ENCODE data around the gene CNPY1. TPM values are rescaled to one million over a fixed set of nuclear protein-coding genes. Genes with fewer than 3 reads are reported as not detected.

Gene CNPY1
- polyA plus RNA-seq, 2 of the 4 experiments (the other 2 are of a cell fraction) = not detected

GRCh38 chr7:155488483-155489127 lies 57.8 kb downstream of the CNPY1 start:
- DNase-seq (ENCODE audit: low read depth in 1 of 2, low spot score in 1 of 2) (no peak), FAIRE-seq (no peak), ATAC-seq (no peak)
- no peaks in the 10 kb centered on the region for H3K4me1 ChIP-seq
- H3K9me3 ChIP-seq = no peaks in the 10 kb centered on the region
- no peak overlapping the region for H3K4me2 ChIP-seq
- H3K27ac ChIP-seq = no peak overlapping the region
- ChIA-PET POLR2A (no interaction called here), CTCF (interaction anchor here (1.0 kb wide), 1 partner anchor 13 kb away, joined by 3 read pairs; no protein-coding TSS in a partner anchor)
- WGBS (ENCODE audit: missing lambda C conversion rate) = 30% methylated on average over 8 of the region's 9 CpGs
- TF ChIP-seq BHLHE40 (IDR thresholded peaks at IDR 0.05; ENCODE audit: low read depth, low read length) = no peak
- no peak for TF ChIP-seq EHMT2 (IDR thresholded peaks at IDR 0.05; ENCODE audit: low read depth)
- TF ChIP-seq E2F6 (IDR thresholded peaks at IDR 0.05; ENCODE audit: borderline replicate concordance, low read depth) = no peak
- TF ChIP-seq ZSCAN20 (CRISPR knock-in tag; IDR thresholded peaks at IDR 0.05) = no peak
- TF ChIP-seq MAX (IDR thresholded peaks at IDR 0.05) = no peak
- TF ChIP-seq ZNF302 (CRISPR knock-in tag; IDR thresholded peaks at IDR 0.05) = no peak
- TF ChIP-seq NR3C1 (IDR thresholded peaks at IDR 0.05) = no peak
- no peak for TF ChIP-seq CTCF (IDR thresholded peaks at IDR 0.05)
- no peak for TF ChIP-seq RNF2 (IDR thresholded peaks at IDR 0.05; ENCODE audit: borderline replicate concordance, low read depth)
- TF ChIP-seq TP53 (CRISPR knock-in tag; IDR thresholded peaks at IDR 0.05) = no peak
- no peak for TF ChIP-seq HOXB13 (CRISPR knock-in tag; IDR thresholded peaks at IDR 0.05; ENCODE audit: low read depth)
- no peak for TF ChIP-seq MAZ (IDR thresholded peaks at IDR 0.05; ENCODE audit: borderline replicate concordance, low read depth, low read length)
- TF ChIP-seq FOSL2 (IDR thresholded peaks at IDR 0.05) = no peak
- no peak for TF ChIP-seq FOSL2 (CRISPR knock-in tag; IDR thresholded peaks at IDR 0.05)
- no peak for TF ChIP-seq EHF (CRISPR knock-in tag; IDR thresholded peaks at IDR 0.05)
- no peak for TF ChIP-seq RAD21 (conservative IDR thresholded peaks at IDR 0.05 in 1 of 2, IDR thresholded peaks at IDR 0.05 in 1 of 2)
- no peak overlapping the region for H3K4me3 ChIP-seq

- CTCF ChIA-PET = interaction anchor here (1.0 kb wide), 2 partner anchors 12 to 21 kb away, joined by 3 read pairs; no protein-coding TSS in a partner anchor
- FAIRE-seq (no peak), DNase-seq (ENCODE audit: low read depth in 1 of 2, low spot score in 1 of 2) (no peak), ATAC-seq (no peak)
- no peaks in the 10 kb centered on the region for H3K4me1 ChIP-seq
- H3K4me3 ChIP-seq = no peak overlapping the region
- H3K4me2 ChIP-seq = no peak overlapping the region
- TF ChIP-seq SREBF2 (IDR thresholded peaks at IDR 0.05) = no peak
- no peak for TF ChIP-seq ZNF302 (CRISPR knock-in tag; IDR thresholded peaks at IDR 0.05)
- TF ChIP-seq PHF8 (IDR thresholded peaks at IDR 0.05; ENCODE audit: borderline replicate concordance, low read depth) = no peak
- TF ChIP-seq GATA3 (IDR thresholded peaks at IDR 0.05; ENCODE audit: borderline replicate concordance) = no peak
- no peak for TF ChIP-seq HMGXB4 (CRISPR knock-in tag; IDR thresholded peaks at IDR 0.05; ENCODE audit: borderline replicate concordance)
- TF ChIP-seq CBX8 (IDR thresholded peaks at IDR 0.05) = no peak
- TF ChIP-seq RARB (CRISPR knock-in tag; IDR thresholded peaks at IDR 0.05) = no peak
- no peak for TF ChIP-seq ESRRA (IDR thresholded peaks at IDR 0.05; ENCODE audit: borderline replicate concordance, low read length)
- no peak for TF ChIP-seq ELK1 (IDR thresholded peaks at IDR 0.05; ENCODE audit: low read depth, low read length)
- TF ChIP-seq BHLHE40 (IDR thresholded peaks at IDR 0.05; ENCODE audit: low read depth, low read length) = no peak
- TF ChIP-seq ATOH8 (CRISPR knock-in tag; IDR thresholded peaks at IDR 0.05; ENCODE audit: low read depth) = no peak
- TF ChIP-seq KDM5A (IDR thresholded peaks at IDR 0.05) = no peak
- no peak for TF ChIP-seq HOXB5 (CRISPR knock-in tag; IDR thresholded peaks at IDR 0.05)
- no peak for TF ChIP-seq HES2 (IDR thresholded peaks at IDR 0.05)
- WGBS (ENCODE audit: missing lambda C conversion rate) = 70% methylated on average over 26 of the region's 31 CpGs
- POLR2A ChIA-PET = no interaction called here
- H3K27ac ChIP-seq = no peak overlapping the region
- no peaks in the 10 kb centered on the region for H3K9me3 ChIP-seq
These were observed 58.6 kb downstream of the CNPY1 start for GRCh38 chr7:155487509-155488482.
